Stimulated activated CD4-positive, alpha-beta T cell treated with anti-CD3 and anti-CD28 coated beads, Interleukin-15, amount 100 ng/mL, for 48 hours (primary cell): Measurements from ENCODE around the gene MAP2K1.
"Not testable (repeated sequence)": the region's sequence is repeated elsewhere in the genome, so short reads cannot be mapped to it uniquely, and the experiment has no call there.

Experiments
- DNase-seq, 2 donors: peaks; one replicate each; pipeline ENCODE4 v3.0.0-alpha.2; 2020; ENCODE audit warnings: low read depth in 2 of 2

The MAP2K1 gene

DNA sequence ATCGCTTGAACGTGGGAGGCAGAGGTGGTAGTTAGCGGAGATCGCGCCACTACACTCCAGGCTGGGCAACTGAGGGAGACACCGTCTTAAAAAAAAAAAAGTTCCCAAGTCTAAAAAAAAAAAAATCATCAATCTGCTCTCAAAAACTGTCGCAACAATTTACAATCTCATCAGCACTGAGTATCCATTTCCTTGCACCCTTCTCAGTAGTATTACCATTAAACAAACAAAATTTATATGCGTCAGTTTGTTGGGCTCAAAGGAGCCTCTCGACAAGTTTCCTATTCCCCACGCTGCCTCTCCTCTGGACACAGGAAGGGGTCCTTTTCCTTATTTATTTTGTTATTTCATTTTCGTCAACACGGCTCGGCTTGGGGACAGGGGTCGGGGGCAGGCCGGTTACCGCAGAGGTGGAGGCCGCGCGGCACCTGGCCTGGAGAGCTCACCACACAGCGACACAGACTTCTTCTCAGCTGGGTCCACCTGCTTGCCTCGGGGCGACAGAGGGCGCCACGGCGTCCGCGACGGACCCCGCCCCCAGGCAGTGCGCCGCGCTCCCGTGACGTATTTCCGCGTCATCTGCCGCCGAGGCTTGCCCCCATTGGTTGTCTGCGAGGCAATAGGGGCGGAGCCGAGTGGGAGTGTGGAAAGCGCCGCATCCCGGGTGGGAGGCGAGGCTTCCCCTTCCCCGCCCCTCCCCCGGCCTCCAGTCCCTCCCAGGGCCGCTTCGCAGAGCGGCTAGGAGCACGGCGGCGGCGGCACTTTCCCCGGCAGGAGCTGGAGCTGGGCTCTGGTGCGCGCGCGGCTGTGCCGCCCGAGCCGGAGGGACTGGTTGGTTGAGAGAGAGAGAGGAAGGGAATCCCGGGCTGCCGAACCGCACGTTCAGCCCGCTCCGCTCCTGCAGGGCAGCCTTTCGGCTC lies at the start of gene MAP2K1:
Gene MAP2K1 (plus strand): TSS at position 709 of the 920 bp plus-strand sequence. CDS start 436 bp downstream, outside the sequence.
- peak; percentile 96 to 98 for DNase-seq

- DNase-seq: not testable (repeated sequence)
These were observed 38.2 kb upstream of the MAP2K1 start for GRCh38 chr15:66348530-66348929.

GRCh38 chr15:66356077-66356358 lies 30.7 kb upstream of the MAP2K1 start:
- DNase-seq: peak in 1 of 2 donors; percentile 4

DNA sequence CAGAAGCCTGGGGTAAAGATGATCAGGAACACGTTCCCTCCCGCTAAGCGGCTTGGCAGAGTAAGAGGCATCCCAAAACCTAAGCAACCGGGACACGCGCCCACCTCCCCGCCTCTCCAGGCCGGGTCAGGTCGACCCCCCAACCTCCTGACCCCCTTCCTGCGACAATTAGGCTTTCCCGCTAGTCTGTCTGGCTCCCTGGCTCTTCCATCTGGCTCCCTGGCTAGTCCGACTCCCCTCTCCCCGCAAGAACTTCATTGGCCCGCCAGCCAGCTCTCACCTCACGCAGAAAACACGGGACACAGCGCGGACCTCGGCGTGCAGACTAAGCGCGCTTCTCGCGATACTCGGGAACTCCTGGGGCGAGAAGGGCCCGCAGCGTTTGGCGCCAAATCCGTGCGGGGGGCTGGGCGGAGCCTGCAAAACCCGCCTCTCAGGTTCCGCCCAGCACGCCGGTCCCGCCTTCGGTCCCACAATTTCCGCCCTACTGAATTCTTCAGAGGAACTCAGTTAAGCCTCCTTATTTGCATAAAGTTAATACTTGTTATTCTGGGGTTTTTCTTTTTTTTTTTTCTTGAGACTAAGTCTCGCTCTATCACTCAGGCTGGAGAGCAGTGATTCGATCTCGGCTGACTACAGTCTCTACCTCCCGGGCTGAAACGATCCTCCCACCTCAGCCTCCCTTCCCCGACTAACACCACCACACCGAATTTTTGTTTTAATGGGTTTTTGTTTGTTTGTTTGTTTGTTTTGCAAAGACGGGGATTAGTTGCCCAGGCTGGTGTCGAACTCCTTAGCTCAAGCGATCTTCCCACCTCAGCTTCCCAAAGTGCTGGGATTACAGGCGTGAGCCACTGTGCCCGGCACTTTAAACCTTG lies 30.1 kb upstream of the MAP2K1 start, which contains the start of gene TIPIN:
Gene TIPIN (minus strand): TSS at position 327 of the 878 bp plus-strand sequence. CDS start 3,738 bp downstream, outside the sequence.
- DNase-seq: peak; percentile 98

DNA sequence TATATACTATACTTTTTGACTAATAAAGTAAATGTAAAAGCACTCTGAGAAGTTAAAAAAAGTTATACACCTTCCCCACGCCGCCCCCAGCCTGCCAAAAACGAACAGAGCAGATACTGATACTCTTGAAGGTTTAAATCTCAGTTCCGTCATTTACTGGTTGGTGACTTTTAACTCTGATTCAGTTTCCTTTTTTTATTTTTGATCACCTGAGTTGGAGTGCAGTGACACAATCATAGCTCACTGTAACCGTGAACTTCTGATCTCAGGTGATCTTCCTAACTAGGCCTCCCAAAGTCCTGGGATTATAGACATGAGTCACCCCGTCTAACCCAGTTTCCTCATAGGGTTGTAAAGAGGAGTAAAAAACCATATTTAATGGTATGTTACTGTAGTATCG lies 27.0 kb upstream of the MAP2K1 start:
- DNase-seq: no peak

- DNase-seq: not testable (repeated sequence)
These were observed 24.8 kb upstream of the MAP2K1 start for GRCh38 chr15:66361745-66362460.

DNA sequence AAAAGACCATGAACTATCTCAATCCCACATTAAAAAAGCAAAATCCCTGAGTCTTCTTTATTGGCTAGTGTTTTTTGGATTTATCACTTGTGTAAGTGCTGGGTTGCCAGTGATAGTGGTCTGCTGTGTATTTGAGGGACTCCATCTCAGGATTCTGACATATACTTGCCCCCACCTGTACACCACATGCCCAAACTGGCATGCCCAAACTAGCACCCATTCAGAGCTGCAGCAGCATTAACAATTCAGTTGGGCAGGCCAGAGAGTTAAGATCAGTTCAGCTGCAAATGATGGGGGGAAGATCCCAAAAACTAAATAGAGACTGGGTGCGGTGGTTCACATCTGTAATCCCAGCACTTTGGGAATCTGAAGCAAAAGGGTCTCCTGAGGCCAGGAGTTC lies 23.9 kb upstream of the MAP2K1 start:
- DNase-seq: no peak

- DNase-seq: no peak
These were observed 21.7 kb upstream of the MAP2K1 start for GRCh38 chr15:66364944-66365528.

DNA sequence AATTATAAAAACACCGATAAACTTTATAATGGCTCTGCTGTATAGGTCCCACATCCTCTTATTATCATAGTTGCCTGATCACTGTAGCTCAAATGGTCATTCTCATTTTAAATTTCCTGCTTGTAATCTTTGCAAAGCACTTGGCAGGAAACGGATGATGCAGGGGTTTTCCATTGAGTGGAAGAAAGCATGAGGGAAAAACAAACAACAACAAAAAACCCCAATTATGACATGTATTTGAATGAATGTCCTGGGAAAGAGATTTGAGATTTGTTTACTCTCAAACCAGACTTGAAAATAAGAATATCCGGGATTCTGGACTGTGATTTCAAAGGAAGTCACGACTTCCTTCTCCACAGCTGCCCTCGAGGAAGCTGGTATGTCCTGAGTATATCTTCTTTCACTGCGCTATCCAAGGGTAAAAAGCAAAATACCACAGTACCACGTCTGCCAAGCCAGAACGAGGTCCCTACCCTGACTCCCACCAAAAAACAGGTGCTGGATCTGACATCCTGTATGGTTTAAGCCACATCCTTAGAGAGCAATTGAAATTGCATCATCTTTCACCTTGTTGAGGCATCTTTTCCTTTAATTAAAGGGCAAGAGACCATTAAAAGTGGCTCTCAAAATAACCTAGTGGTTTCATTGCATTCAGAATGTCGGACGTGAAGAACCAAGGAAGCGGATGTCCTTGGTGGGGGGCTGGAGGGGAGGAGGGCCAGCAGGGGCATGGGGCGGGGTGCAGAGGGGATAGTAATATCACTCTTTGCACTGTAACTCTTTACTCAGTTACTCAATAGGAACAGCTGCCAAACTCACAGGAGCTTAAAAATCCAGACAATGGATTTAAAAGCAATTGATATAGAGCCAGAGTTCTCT lies 16.7 kb upstream of the MAP2K1 start:
- DNase-seq: no peak

DNA sequence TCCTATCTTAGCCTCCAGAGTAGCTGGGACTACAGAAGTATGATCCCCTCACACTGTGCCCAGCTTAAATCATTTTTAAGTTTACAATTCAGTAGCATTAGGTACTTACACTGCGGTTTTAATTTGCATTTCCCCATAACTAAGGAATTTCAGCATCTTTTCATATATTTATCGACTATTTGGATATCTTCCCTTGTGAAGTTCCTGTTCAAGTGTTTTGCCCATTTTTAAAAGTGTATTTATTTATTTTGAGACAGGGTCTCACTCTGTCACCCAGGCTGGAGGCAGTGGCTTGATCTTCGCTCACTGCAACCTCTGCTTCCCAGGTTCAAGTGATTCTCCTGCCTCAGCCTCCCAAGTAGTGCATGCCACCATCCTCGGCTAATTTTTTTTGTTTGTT lies 12.5 kb upstream of the MAP2K1 start:
- no peak for DNase-seq

DNA sequence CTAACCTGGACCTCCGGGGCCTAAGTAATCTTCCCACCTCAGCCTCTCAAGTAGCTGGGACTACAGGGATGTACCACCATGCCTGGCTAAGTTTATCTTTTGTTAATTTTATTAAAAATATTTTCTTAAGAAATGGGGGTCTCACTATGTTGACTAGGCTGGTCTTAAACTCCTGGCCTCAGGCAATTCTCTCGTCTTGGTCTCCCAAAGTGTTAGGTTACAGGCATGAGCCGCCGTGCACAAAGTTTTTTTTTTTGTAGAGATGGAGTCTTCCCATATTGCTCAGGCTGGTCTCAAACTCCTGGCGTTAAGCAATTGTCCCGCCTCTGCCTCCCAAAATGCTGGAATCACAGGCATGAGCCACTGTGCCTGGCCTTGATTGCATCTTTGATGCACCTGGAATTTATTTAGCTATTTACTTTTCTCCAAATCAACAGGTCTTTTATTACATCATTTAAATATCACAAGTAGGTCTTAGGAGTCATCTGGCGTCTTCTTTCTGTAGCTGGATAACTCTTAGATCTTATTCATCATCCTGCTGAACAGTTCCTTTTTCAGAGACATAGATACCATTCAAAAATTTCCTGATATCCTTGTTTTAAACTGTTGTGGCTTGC lies 7.8 kb upstream of the MAP2K1 start:
- DNase-seq: no peak

- DNase-seq: not testable (repeated sequence)
These were observed 5.3 kb upstream of the MAP2K1 start for GRCh38 chr15:66381376-66381775.

- DNase-seq: peak; percentile 74 to 81
These were observed 691 bp downstream of the MAP2K1 start for GRCh38 chr15:66387163-66388042.

DNA sequence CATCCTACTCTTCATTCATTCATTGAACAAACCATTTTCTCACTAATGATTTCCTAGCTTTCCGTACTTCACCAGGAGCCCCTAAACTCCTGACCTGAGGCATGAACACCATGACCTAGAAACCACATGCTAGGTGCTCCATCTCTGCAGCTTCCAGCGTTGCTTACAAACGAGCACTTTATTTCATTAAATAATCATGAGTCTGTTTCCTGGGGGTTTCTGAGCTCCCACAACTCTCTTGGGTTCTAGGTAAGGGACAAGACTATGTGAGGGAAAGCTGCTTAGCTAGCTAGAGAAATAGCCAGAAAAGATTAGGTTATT lies 1.3 kb downstream of the MAP2K1 start:
- no peak for DNase-seq

- DNase-seq: no peak
These were observed 1.9 kb downstream of the MAP2K1 start for GRCh38 chr15:66388576-66388975.

DNA sequence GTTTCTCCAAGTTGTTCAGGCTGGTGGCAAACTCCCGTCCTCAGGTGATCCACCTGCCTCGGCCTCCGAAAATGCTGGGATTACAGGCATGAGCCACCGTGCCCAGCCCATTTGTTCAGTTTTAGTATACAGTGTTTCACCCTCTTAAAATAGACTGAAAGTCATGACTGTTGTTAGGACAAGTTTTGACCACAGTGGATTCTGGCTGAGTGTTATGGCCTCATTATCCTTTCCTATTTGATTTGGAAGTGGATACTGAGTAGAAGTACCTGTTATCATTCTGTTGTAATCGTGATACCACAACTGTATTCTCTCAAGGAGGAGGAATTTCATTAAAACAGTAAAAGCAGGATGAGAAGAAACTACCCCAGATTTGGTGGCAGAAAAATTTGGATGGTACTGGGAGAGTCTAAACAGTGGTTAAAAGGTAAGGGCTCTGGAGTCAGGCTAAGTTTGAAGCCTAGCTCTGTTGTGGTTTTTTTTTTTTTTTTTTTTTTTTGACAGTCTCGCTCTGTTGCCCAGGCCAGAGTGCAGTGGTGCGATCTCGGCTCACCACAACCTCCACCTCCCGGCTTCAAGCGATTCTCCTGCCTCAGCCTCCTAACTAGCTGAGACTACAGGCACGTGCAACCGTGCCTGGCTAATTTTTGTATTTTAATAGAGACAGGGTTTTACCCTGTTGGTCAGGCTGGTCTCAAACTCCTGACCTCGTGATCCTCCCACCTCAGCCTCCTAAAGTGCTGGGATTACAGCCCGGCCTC lies 2.6 kb downstream of the MAP2K1 start:
- no peak for DNase-seq

GRCh38 chr15:66389859-66390381 lies 3.2 kb downstream of the MAP2K1 start:
- DNase-seq: no peak

- DNase-seq: no peak
These were observed 4.0 kb downstream of the MAP2K1 start for GRCh38 chr15:66390678-66391077.
